B cell (primary cell): Measurements from ENCODE around the gene PLPPR3.

ENCODE experiments used
- EZH2 ChIP-seq: IDR thresholded peaks from 2 replicates; pipeline ENCODE4 v1.6.1; 2012; ENCODE audit warnings: borderline replicate concordance, low read depth, mild to moderate bottlenecking, moderate library complexity, low read length; ENCODE audit not compliant: insufficient read depth, poor library complexity, severe bottlenecking
- TF ChIP-seq, protein P1 (sequence below): fragments of 200-600 bp; IDR thresholded peaks from one replicate; pipeline ENCODE4 v1.8.0; 2022; ENCODE audit warnings: antibody characterized with exemption, mild to moderate bottlenecking

DNA sequence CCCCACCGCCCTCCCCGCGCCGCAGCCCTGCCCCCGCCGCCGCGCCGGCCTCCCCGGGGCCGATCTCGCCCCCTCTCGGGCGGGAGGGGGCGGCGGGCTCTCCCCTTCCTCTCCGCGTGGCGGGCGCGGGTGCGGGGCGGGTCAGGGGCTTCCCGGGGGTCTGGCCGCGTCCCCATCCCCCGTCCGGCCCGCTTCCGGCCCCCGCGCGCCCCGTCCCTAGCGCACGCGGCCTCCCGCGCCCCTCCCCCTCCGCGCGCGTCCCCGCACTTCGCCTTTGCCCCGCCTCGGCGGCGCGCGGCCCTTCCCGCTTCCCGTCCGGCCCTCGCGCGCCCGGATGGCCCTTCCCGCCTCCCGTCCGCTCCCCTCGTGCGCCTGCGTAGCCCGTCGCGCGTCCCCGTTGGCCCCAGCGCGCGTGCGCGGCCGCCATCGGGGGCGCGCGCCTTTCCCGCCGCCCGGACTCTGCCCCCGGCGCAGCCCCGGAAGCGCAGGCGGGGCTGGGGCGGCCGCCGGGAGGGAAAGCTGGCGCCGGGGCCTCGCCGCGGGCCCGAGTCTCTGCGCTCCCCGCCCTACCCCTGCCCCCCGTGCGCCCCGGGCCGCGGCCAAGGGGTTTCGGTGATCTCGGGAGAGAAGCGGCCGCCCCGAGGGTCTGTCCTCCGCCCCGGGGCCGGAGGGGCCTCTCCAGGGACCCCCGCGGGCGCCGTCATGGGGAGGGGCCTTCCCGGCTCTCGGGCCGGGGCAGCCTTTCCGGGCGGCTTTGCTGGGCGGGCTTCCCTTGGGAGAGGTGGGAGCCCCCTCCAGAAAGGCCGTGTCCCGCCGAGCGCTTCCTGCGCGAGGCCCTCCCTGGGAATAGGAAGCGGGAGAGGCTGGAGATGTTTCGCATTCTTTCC, 24.0 kb downstream of the PLPPR3 start:
- TF ChIP-seq, protein P1, sequence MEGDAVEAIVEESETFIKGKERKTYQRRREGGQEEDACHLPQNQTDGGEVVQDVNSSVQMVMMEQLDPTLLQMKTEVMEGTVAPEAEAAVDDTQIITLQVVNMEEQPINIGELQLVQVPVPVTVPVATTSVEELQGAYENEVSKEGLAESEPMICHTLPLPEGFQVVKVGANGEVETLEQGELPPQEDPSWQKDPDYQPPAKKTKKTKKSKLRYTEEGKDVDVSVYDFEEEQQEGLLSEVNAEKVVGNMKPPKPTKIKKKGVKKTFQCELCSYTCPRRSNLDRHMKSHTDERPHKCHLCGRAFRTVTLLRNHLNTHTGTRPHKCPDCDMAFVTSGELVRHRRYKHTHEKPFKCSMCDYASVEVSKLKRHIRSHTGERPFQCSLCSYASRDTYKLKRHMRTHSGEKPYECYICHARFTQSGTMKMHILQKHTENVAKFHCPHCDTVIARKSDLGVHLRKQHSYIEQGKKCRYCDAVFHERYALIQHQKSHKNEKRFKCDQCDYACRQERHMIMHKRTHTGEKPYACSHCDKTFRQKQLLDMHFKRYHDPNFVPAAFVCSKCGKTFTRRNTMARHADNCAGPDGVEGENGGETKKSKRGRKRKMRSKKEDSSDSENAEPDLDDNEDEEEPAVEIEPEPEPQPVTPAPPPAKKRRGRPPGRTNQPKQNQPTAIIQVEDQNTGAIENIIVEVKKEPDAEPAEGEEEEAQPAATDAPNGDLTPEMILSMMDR = no peak
- TF ChIP-seq EZH2 = no peak
